SJSA1 (cell line): ENCODE results near the gene OPN5. TPM values are rescaled to one million over a fixed set of nuclear protein-coding genes. Genes with fewer than 3 reads are reported as not detected.

ENCODE experiments used
- DNase-seq, 2 experiments: peaks; one replicate each; pipeline ENCODE4 v3.0.0-alpha.2; 2015 to 2020; ENCODE audit warnings: low spot score in 2 of 2, low read depth in 1 of 2
- H3K27ac ChIP-seq: fragments of 250-450 bp; sonication (Bioruptor Pico); 2 replicates; pipeline ENCODE4 v1.5.1; 2020; ENCODE audit warnings: mild to moderate bottlenecking, moderate library complexity
- H3K27me3 ChIP-seq: fragments of 250-450 bp; sonication (Bioruptor Pico); replicated peaks from 2 replicates; pipeline ENCODE4 v1.5.1; 2020; ENCODE audit warnings: mild to moderate bottlenecking, moderate library complexity
- H3K36me3 ChIP-seq: fragments of 250-450 bp; sonication (Bioruptor Pico); 2 replicates; pipeline ENCODE4 v1.5.1; 2020; ENCODE audit warnings: mild to moderate bottlenecking
- H3K4me1 ChIP-seq: fragments of 250-450 bp; sonication (Bioruptor Pico); replicated peaks from 2 replicates; pipeline ENCODE4 v1.6.1; 2021; ENCODE audit warnings: mild to moderate bottlenecking
- H3K4me3 ChIP-seq: fragments of 250-450 bp; sonication (Bioruptor Pico); 2 replicates; pipeline ENCODE4 v1.5.1; 2020; ENCODE audit warnings: mild to moderate bottlenecking
- H3K9me3 ChIP-seq: fragments of 250-450 bp; sonication (Bioruptor Pico); replicated peaks from 2 replicates; pipeline ENCODE4 v1.5.1; 2020; ENCODE audit warnings: mild to moderate bottlenecking
- total RNA-seq: library from RNA; depleted of rRNA; stranded (reverse); fragments of >200 nt; shearing (Covaris generic); gene quantifications from 2 replicates; pipeline ENCODE4 v1.2.3, GENCODE V29; 2014; rRNA removed

The OPN5 gene
- total RNA-seq, 1 experiment from 2014 or later = not detected

- Histone ChIP-seq H3K27me3 (no peaks in the 10 kb centered on the region; the same call in 1 of the 2 replicates), H3K9me3 (no peaks in the 10 kb centered on the region), H3K4me1 (no peaks in the 10 kb centered on the region), H3K36me3 (no peaks in the 10 kb centered on the region), H3K27ac (no peak overlapping the region), H3K4me3 (no peak overlapping the region)
- DNase-seq = no peak
Measured at GRCh38 chr6:47853766-47854165, 71.9 kb downstream of the OPN5 start.

DNA sequence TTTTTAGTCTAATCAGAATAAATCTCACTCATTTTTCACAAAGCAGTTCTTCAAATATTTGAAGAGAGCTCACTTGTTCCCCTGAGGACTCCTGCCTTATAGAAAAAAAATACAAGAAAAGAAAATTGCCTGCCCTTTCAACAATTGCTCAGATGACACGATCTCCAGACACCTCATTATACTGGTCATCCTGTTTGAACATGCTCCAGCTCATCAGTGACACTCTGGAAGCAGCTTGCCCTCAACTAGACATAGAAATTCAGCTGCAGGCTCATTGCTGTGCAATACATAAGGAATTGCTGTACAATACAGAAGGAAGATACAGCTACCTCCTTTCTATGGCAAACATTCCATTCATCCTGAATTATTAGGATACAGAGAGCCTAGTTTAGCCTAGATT, 73.1 kb downstream of the OPN5 start:
- no peaks in the 10 kb centered on the region; the same call in 1 of the 2 replicates for H3K27me3 ChIP-seq
- no peak overlapping the region for H3K27ac ChIP-seq
- H3K4me1 ChIP-seq = no peaks in the 10 kb centered on the region
- H3K9me3 ChIP-seq = no peaks in the 10 kb centered on the region
- no peak overlapping the region for H3K4me3 ChIP-seq
- H3K36me3 ChIP-seq = no peaks in the 10 kb centered on the region
- DNase-seq = no peak

DNA sequence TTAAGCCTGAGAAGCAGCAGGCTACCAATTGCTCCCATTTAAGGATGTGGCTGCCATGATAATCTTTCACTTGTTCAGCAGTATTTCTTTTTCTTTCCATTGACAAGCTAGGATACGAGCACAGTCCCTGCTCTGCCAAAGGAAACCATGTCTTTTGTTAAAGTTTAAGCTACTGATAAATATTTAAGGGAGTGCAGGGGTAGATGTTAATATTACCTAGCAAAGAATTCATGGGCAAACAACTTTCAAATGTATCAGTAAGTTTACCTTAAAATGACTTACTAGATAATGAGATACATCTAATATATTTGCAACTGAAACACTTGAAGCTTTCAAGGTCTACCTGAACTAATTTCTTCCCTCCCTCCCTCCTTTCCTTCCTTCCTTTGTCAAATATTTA, 77.3 kb downstream of the OPN5 start:
- Histone ChIP-seq H3K4me3 (no peak overlapping the region), H3K9me3 (no peaks in the 10 kb centered on the region), H3K27me3 (no peaks in the 10 kb centered on the region; the same call in 1 of the 2 replicates), H3K27ac (no peak overlapping the region), H3K36me3 (no peaks in the 10 kb centered on the region), H3K4me1 (no peaks in the 10 kb centered on the region)
- no peak for DNase-seq

DNA sequence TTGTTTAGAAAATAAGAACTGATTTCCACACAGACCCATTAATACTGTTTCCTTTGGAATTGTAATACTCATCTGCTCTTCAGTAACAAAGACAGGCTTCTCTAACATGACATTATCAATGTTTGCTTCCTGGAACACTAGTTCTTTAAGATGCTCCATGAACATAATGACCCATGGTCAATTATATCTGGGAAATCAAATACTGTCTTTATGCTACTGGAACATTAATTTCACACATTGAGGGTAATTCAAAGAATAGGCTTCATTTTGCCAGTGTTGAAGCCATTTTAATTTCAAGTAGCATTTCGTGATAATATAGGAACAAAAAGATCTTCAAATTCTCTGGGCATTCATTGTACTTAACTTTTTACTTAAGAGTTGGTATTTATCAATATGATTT, 80.9 kb downstream of the OPN5 start:
- no peaks in the 10 kb centered on the region for H3K4me1 ChIP-seq
- H3K9me3 ChIP-seq = no peaks in the 10 kb centered on the region
- no peak for DNase-seq
- no peak overlapping the region for H3K4me3 ChIP-seq
- no peak overlapping the region for H3K27ac ChIP-seq
- H3K36me3 ChIP-seq = no peaks in the 10 kb centered on the region
- H3K27me3 ChIP-seq = no peaks in the 10 kb centered on the region

GRCh38 chr6:47865206-47865605, 83.4 kb downstream of the OPN5 start:
- no peak overlapping the region for H3K4me3 ChIP-seq
- H3K9me3 ChIP-seq = no peaks in the 10 kb centered on the region

GRCh38 chr6:47875593-47875992, 93.8 kb downstream of the OPN5 start:
- Histone ChIP-seq H3K4me1 (no peaks in the 10 kb centered on the region), H3K27ac (no peak overlapping the region), H3K27me3 (0 out of 2 replicates have a peak, but pooled peaks cover 4% of the 10 kb centered on the region), H3K9me3 (no peaks in the 10 kb centered on the region), H3K36me3 (no peaks in the 10 kb centered on the region), H3K4me3 (no peak overlapping the region)
- no peak for DNase-seq

More at GRCh38 chr6:47865206-47865605, 83.4 kb downstream of the OPN5 start:
- Histone ChIP-seq H3K27me3 (no peaks in the 10 kb centered on the region), H3K27ac (no peak overlapping the region), H3K4me1 (no peaks in the 10 kb centered on the region), H3K36me3 (no peaks in the 10 kb centered on the region)
- no peak for DNase-seq

Other genes with a start within 250 kb of the OPN5 start
- not detected in 2 replicates for gene ADGRF4, start 83.5 kb upstream of the OPN5 start, total RNA-seq